GM12878 (cell line): ENCODE data around the gene SELENOM. TPM values are rescaled to one million over a fixed set of nuclear protein-coding genes. Genes with fewer than 3 reads are reported as not detected.

Experiments
- ATAC-seq: fragments of 200-7000 bp; cut with Tn5 transposase; 3 replicates; pipeline ENCODE4 v1.9.1; 2020; ENCODE audit warnings: mild to moderate bottlenecking, moderate library complexity
- BruUV-seq: library from RNA; stranded (reverse); fragments of 400-500 nt; replicated peaks from 2 replicates; lab custom pipeline; 2021; lab: Mats Ljungman, UMichigan
- CTCF ChIA-PET: fragments of 300-600 bp; sonication (Branson Sonifier 250); formaldehyde crosslinking; extraction: SDS; loops from one replicate; lab custom pipeline; 2021; ENCODE audit warnings: inconsistent platforms; lab: Yijun Ruan, JAX
- POLR2A ChIA-PET: fragments of 350-600 bp; formaldehyde crosslinking; extraction: SDS; loops from one replicate; lab custom pipeline; 2021; ENCODE audit warnings: inconsistent platforms; lab: Charles Lee
- RAD21 ChIA-PET: fragments of 300-600 bp; sonication (Branson Sonifier 250); formaldehyde crosslinking; loops from one replicate; lab custom pipeline; 2023; ENCODE audit warnings: antibody characterized with exemption; ENCODE audit not compliant: unreplicated experiment; lab: Charles Lee
- SMC1A ChIA-PET: fragments of 300-600 bp; sonication (Branson Sonifier 250); formaldehyde crosslinking; loops from one replicate; lab custom pipeline; 2023; ENCODE audit not compliant: unreplicated experiment, uncharacterized antibody; lab: Charles Lee
- DNase-seq: peaks from one replicate; pipeline ENCODE4 v3.0.0-alpha.2; 2011; ENCODE audit warnings: low read depth, low spot score
- FAIRE-seq: peaks from 3 replicates; lab custom pipeline; 2011; peaks lifted over from hg19 to GRCh38; lab: Jason Lieb, UNC
- H2AFZ ChIP-seq: 2 replicates; pipeline ENCODE4 v1.6.0; 2011; ENCODE audit warnings: low read depth, low read length, control low read depth; ENCODE audit not compliant: control insufficient read depth
- H3K27ac ChIP-seq: 2 replicates; pipeline ENCODE4 v1.5.1; 2011; ENCODE audit warnings: control low read depth; ENCODE audit not compliant: control insufficient read depth, insufficient read depth
- H3K27me3 ChIP-seq, 2 experiments: replicated peaks in 1 of 2; 2 replicates each; pipeline versions ENCODE4 v1.6.0 to v1.6.1; 2011; ENCODE audit warnings: low read length in 1 of 2; ENCODE audit not compliant: control insufficient read depth in 2 of 2, insufficient read depth in 2 of 2
- H3K36me3 ChIP-seq, 2 experiments: 2 replicates each; pipeline ENCODE4 v1.5.1; 2011; ENCODE audit warnings: low read length in 1 of 2; ENCODE audit not compliant: control insufficient read depth in 2 of 2, insufficient read depth in 2 of 2
- H3K4me1 ChIP-seq: 2 replicates; pipeline ENCODE4 v1.6.1; 2011; ENCODE audit warnings: mild to moderate bottlenecking, low read length, moderate library complexity, mixed read lengths; ENCODE audit not compliant: control insufficient read depth, insufficient read depth
- H3K4me2 ChIP-seq: 2 replicates; pipeline ENCODE4 v1.6.0; 2011; ENCODE audit warnings: control low read depth; ENCODE audit not compliant: control insufficient read depth, insufficient read depth
- H3K4me3 ChIP-seq: fragments of 200-600 bp; sonication (generic); 2 replicates; pipeline ENCODE4 v1.5.1; 2016
- H3K79me2 ChIP-seq: 2 replicates; pipeline ENCODE4 v1.6.0; 2011; ENCODE audit warnings: low read length; ENCODE audit not compliant: control insufficient read depth, insufficient read depth
- H3K9ac ChIP-seq: 2 replicates; pipeline ENCODE4 v1.8.0; 2011; ENCODE audit warnings: low read length, control low read depth, mixed read lengths; ENCODE audit not compliant: control insufficient read depth, insufficient read depth
- H3K9me3 ChIP-seq: replicated peaks from 3 replicates; pipeline ENCODE4 v1.5.1; 2011; ENCODE audit warnings: mild to moderate bottlenecking, low read length; ENCODE audit not compliant: control insufficient read depth, insufficient read depth
- H4K20me1 ChIP-seq: 2 replicates; pipeline ENCODE4 v1.6.0; 2011; ENCODE audit not compliant: control insufficient read depth, insufficient read depth
- BRCA1 ChIP-seq: IDR thresholded peaks from 2 replicates; pipeline ENCODE4 v1.6.1; 2011; ENCODE audit warnings: low read depth, low read length, improper control_type of control experiment
- CBX3 ChIP-seq: fragments of 200-600 bp; sonication (generic); IDR thresholded peaks from 2 replicates; pipeline ENCODE4 v1.6.1; 2016; ENCODE audit warnings: low read depth, borderline replicate concordance
- CEBPB ChIP-seq, 2 experiments: fragments of 150-350 bp in 1 of 2; IDR thresholded peaks; 2 replicates each; pipeline ENCODE4 v1.6.1; 2012 to 2014; ENCODE audit warnings: low read depth in 2 of 2, low read length in 2 of 2, borderline replicate concordance in 1 of 2, inconsistent platforms in 1 of 2
- CHD2 ChIP-seq: IDR thresholded peaks from 2 replicates; pipeline ENCODE4 v1.6.1; 2011; ENCODE audit warnings: low read depth, low read length, improper control_type of control experiment, borderline replicate concordance
- E2F8 ChIP-seq: fragments of 450-650 bp; IDR thresholded peaks from 2 replicates; pipeline ENCODE4 v1.6.1; 2018; ENCODE audit warnings: mild to moderate bottlenecking, low read depth, moderate library complexity; ENCODE audit not compliant: partially characterized antibody
- EED ChIP-seq: sonication (generic); IDR thresholded peaks from 2 replicates; pipeline ENCODE4 v1.6.1; 2016; ENCODE audit warnings: antibody characterized with exemption, low read depth
- EZH2 ChIP-seq: IDR thresholded peaks from 2 replicates; pipeline ENCODE4 v1.6.1; 2012; ENCODE audit warnings: low read depth, mild to moderate bottlenecking, control low read depth, inconsistent platforms, low read length, borderline replicate concordance; ENCODE audit not compliant: control insufficient read depth
- IKZF1 ChIP-seq: fragments of 450-650 bp; conservative IDR thresholded peaks from 2 replicates; pipeline ENCODE4 v1.6.1; 2017; ENCODE audit warnings: antibody characterized with exemption, mild to moderate bottlenecking
- JUND ChIP-seq: IDR thresholded peaks from 2 replicates; pipeline ENCODE4 v1.6.1; 2012; ENCODE audit warnings: low read depth, mild to moderate bottlenecking, low read length, improper control_type of control experiment, moderate library complexity
- MLLT1 ChIP-seq: fragments of 450-650 bp; IDR thresholded peaks from 2 replicates; pipeline ENCODE4 v1.6.1; 2016; ENCODE audit warnings: mild to moderate bottlenecking
- NFIC ChIP-seq: IDR thresholded peaks from 2 replicates; pipeline ENCODE4 v1.6.1; 2012; ENCODE audit warnings: low read depth, mild to moderate bottlenecking, inconsistent platforms, low read length, moderate library complexity
- NR2C1 ChIP-seq: fragments of 450-650 bp; IDR thresholded peaks from 2 replicates; pipeline ENCODE4 v1.6.1; 2017; ENCODE audit warnings: antibody characterized with exemption, mild to moderate bottlenecking, moderate library complexity
- RAD21 ChIP-seq: IDR thresholded peaks from 2 replicates; pipeline ENCODE4 v1.6.1; 2011; ENCODE audit warnings: mild to moderate bottlenecking, low read depth, low read length, moderate library complexity; ENCODE audit not compliant: insufficient read depth
- RBBP5 ChIP-seq: fragments of 200-600 bp; sonication (generic); conservative IDR thresholded peaks from 2 replicates; pipeline ENCODE4 v1.6.1; 2016
- SIN3A ChIP-seq: IDR thresholded peaks from 2 replicates; pipeline ENCODE4 v1.6.1; 2012; ENCODE audit warnings: low read depth, low read length, improper control_type of control experiment
- ZBTB33 ChIP-seq: fragments of 450-650 bp; IDR thresholded peaks from 2 replicates; pipeline ENCODE4 v1.6.1; 2017; ENCODE audit warnings: mild to moderate bottlenecking
- ZNF24 ChIP-seq: fragments of 450-650 bp; IDR thresholded peaks from 2 replicates; pipeline ENCODE4 v1.6.1; 2017; ENCODE audit warnings: antibody characterized with exemption, mild to moderate bottlenecking
- WGBS: methylation state at CpG from one replicate; pipeline ENCODE4 v1.1.6; 2016; ENCODE audit warnings: low lambda C conversion rate; ENCODE audit not compliant: insufficient replicate concordance, insufficient coverage; ENCODE audit errors: missing lambda C conversion rate; 5-methylcytosine and 5-hydroxymethylcytosine counted together
- in situ Hi-C: fragments of 300-500 bp; cut with MboI; formaldehyde crosslinking; loops from 9 replicates; pipeline ENCODE4 v1.14.3; 2018; ENCODE audit warnings: mixed read lengths
- intact Hi-C: fragments of 100-400 bp; cut with micrococcal nuclease; formaldehyde crosslinking; loops from one replicate; pipeline ENCODE4 v1.14.2; 2022; ENCODE audit not compliant: unreplicated experiment
- polyA plus RNA-seq, 11 experiments: library from polyadenylated mRNA; depleted of rRNA in 4 of 11; unstranded in 6 of 11; stranded (reverse) in 5 of 11; fragments of >200 nt; fragmentation: Nextera tagmentation in 4 of 11; fragmentation: Illumina TruSeq in 1 of 11; extraction: Ambion mirVana in 4 of 11; extraction: Trizol in 1 of 11; gene quantifications; 1 replicate in 1 of 11; 2 replicates in 10 of 11; pipeline versions ENCODE4 v1.2.1 to v1.2.3, GENCODE V29; 2011 to 2016; ENCODE audit warnings: inconsistent platforms in 2 of 11, missing spikeins in 2 of 11, low read depth in 1 of 11
- total RNA-seq, 4 experiments: library from RNA; depleted of rRNA in 3 of 4; stranded (reverse); fragments of >200 nt in 3 of 4; fragmentation: Illumina TruSeq in 1 of 4; extraction: Trizol in 1 of 4; gene quantifications; 2 replicates each; pipeline versions ENCODE4 v1.2.1 to v1.2.3, GENCODE V29; 2013 to 2021

The SELENOM gene
- total and polyA plus RNA-seq, 10 of the 15 experiments (the other 5 are each of a cell fraction or from before 2014, with no cell fraction given) = 0.80 to 8.3 (median 2.0) TPM

- BruUV-seq = no TSS peak
- Histone ChIP-seq H3K9me3 (no peaks in the 10 kb centered on the region), H3K79me2 (no peaks in the 10 kb centered on the region), H3K4me2 (no peak overlapping the region), H3K9ac (no peak overlapping the region), H3K4me3 (no peak overlapping the region), H3K27me3 (no peaks in the 10 kb centered on the region; a peak in 2 of 4 replicates), H2AFZ (no peak overlapping the region), H3K36me3 (no peaks in the 10 kb centered on the region), H3K4me1 (no peaks in the 10 kb centered on the region), H3K27ac (no peak overlapping the region), H4K20me1 (no peaks in the 10 kb centered on the region)
- ChIA-PET POLR2A (no interaction called here), RAD21 (no interaction called here), CTCF (interaction anchor here (0.6 to 1.5 kb wide), 3 partner anchors 14 to 58 kb away, joined by 3 read pairs; partner anchors contain the start of gene SELENOM), SMC1A (interaction anchor here (0.6 kb wide), 1 partner anchor 914 kb away, joined by 3 read pairs; no protein-coding TSS in a partner anchor)
- WGBS = 24% methylated on average over 2 of the region's 2 CpGs
- ATAC-seq (no peak), DNase-seq (no peak), FAIRE-seq (no peak)
- in situ Hi-C loops = no loop called here
- intact Hi-C loops = no loop called here
- TF ChIP-seq EED (no peak), CHD2 (no peak), RBBP5 (no peak), CBX3 (no peak), EZH2 (no peak), MLLT1 (no peak), NFIC (no peak), BRCA1 (no peak), JUND (no peak), ZBTB33 (no peak), RAD21 (no peak), IKZF1 (no peak), NR2C1 (no peak), ZNF24 (no peak), CEBPB (IDR thresholded peaks at IDR 0.05; ENCODE audit: borderline replicate concordance in 1 of 2, low read depth in 2 of 2, low read length in 2 of 2) (no peak), E2F8 (no peak), SIN3A (no peak)
These were observed 34.2 kb upstream of the SELENOM start for GRCh38 chr22:31141551-31141950.
